ENCODE measurements around the gene GPRIN1. TPM values are rescaled to one million over a fixed set of nuclear protein-coding genes. Genes with fewer than 3 reads are reported as not detected.

GPRIN1 gene
- polyA plus RNA-seq, 1 of the 3 experiments (the other 2 are of a cell fraction) = 6.6 TPM

DNA sequence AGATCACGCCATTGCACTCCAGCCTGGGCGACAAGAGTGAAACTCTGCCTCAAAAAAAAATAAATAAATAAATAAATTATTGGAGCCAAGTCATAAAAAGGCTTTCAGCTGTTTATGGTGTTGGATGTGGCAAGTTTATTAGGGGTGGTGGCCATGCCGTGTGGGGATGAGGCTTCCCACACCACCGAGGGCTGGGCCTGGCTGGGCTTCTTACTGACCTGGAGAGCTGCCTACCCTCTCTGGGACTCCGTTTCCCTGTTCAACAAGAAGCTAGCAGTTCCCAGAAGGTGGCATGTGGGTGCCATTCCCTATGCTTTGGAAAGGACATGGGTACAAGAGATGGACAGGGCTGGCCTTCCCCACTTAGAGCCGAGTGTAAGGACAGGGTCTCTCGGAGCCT, 22.6 kb downstream of the GPRIN1 start:
- Histone ChIP-seq H3F3A (replicated peaks; ENCODE audit: insufficient read depth) (no peaks in the 10 kb centered on the region), H3K4me2 (no peak overlapping the region), H3K27me3 (ENCODE audit: insufficient read depth) (no peaks in the 10 kb centered on the region), H3K4me3 (ENCODE audit: low read depth in 2 of 2, low read length in 1 of 2) (no peak overlapping the region), H3K9ac (no peak overlapping the region), H4K20me1 (ENCODE audit: insufficient read depth) (no peaks in the 10 kb centered on the region), H3K9me2 (no peaks in the 10 kb centered on the region), H2AFZ (ENCODE audit: low read depth) (no peak overlapping the region), H3K36me3 (replicated peaks in 1 of 2; ENCODE audit: control insufficient read depth in 1 of 2, insufficient read depth in 2 of 2, low read length in 1 of 2) (no peaks in the 10 kb centered on the region), H3K27ac (ENCODE audit: low read depth in 2 of 2, low read length in 1 of 2) (no peak overlapping the region), H3K4me1 (ENCODE audit: control insufficient read depth in 1 of 2, insufficient read depth in 2 of 2, low read depth in 1 of 2, low read length in 1 of 2) (no peaks in the 10 kb centered on the region), H3K9me3 (no peaks in the 10 kb centered on the region), H3K79me2 (ENCODE audit: insufficient read depth) (no peaks in the 10 kb centered on the region)
- CTCF ChIA-PET = interaction anchor here (1.1 to 1.5 kb wide), 3 partner anchors 14 to 139 kb away, joined by 3 to 7 read pairs (median 3); partner anchors contain the start of gene FAF2
- TF ChIP-seq EZH2phosphoT487 (IDR thresholded peaks at IDR 0.05; ENCODE audit: borderline replicate concordance, low read depth) (no peak), MEF2A (IDR thresholded peaks at IDR 0.05; ENCODE audit: borderline replicate concordance, low read depth) (no peak), RCOR1 (IDR thresholded peaks at IDR 0.05; ENCODE audit: low read length) (no peak), TEAD4 (IDR thresholded peaks at IDR 0.05; ENCODE audit: borderline replicate concordance, insufficient read depth) (no peak), GABPA (IDR thresholded peaks at IDR 0.05; ENCODE audit: low read depth) (no peak), EP300 (IDR thresholded peaks at IDR 0.05; ENCODE audit: borderline replicate concordance in 1 of 2, low read depth in 1 of 2, low read length in 1 of 2) (no peak)
- TF ChIP-seq, protein P1, sequence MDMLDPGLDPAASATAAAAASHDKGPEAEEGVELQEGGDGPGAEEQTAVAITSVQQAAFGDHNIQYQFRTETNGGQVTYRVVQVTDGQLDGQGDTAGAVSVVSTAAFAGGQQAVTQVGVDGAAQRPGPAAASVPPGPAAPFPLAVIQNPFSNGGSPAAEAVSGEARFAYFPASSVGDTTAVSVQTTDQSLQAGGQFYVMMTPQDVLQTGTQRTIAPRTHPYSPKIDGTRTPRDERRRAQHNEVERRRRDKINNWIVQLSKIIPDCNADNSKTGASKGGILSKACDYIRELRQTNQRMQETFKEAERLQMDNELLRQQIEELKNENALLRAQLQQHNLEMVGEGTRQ (IDR thresholded peaks at IDR 0.05; ENCODE audit: borderline replicate concordance, low read depth, low read length) = no peak
- TF ChIP-seq, protein P2, sequence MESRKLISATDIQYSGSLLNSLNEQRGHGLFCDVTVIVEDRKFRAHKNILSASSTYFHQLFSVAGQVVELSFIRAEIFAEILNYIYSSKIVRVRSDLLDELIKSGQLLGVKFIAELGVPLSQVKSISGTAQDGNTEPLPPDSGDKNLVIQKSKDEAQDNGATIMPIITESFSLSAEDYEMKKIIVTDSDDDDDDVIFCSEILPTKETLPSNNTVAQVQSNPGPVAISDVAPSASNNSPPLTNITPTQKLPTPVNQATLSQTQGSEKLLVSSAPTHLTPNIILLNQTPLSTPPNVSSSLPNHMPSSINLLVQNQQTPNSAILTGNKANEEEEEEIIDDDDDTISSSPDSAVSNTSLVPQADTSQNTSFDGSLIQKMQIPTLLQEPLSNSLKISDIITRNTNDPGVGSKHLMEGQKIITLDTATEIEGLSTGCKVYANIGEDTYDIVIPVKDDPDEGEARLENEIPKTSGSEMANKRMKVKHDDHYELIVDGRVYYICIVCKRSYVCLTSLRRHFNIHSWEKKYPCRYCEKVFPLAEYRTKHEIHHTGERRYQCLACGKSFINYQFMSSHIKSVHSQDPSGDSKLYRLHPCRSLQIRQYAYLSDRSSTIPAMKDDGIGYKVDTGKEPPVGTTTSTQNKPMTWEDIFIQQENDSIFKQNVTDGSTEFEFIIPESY (IDR thresholded peaks at IDR 0.05; ENCODE audit: borderline replicate concordance, low read depth) = no peak
- TF ChIP-seq, protein P3, sequence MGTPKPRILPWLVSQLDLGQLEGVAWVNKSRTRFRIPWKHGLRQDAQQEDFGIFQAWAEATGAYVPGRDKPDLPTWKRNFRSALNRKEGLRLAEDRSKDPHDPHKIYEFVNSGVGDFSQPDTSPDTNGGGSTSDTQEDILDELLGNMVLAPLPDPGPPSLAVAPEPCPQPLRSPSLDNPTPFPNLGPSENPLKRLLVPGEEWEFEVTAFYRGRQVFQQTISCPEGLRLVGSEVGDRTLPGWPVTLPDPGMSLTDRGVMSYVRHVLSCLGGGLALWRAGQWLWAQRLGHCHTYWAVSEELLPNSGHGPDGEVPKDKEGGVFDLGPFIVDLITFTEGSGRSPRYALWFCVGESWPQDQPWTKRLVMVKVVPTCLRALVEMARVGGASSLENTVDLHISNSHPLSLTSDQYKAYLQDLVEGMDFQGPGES (IDR thresholded peaks at IDR 0.05; ENCODE audit: low read depth, low read length) = no peak
- DNase-seq = no peak
- WGBS (ENCODE audit: low lambda C conversion rate) = 74% methylated on average over 6 of the region's 7 CpGs
- POLR2A ChIA-PET = no interaction called here

DNA sequence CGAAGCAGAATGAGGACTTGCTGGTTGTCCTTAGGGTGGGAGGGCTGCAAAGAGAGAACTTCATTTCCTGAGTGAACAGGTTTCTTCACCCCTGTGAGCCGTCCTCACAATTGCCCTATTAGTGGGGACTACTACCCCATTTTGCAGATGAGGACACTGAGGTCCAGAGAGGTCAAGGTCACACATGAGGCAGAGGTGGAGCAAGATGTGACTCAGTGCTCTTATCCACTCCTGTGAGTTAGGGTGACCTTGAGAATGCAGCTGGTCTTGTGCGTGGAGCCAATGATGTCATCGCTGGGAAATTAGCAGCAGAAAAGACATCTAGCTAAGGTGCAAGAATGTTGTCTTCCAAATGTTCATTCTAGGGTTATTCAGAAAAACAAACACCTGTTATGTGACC, 26.9 kb downstream of the GPRIN1 start:
- ChIA-PET POLR2A (no interaction called here), CTCF (interaction anchor here (0.7 to 4.0 kb wide), 3 partner anchors 10 to 166 kb away, joined by 3 to 16 read pairs (median 4); no protein-coding TSS in a partner anchor)
- H3K4me1 ChIP-seq (ENCODE audit: control insufficient read depth in 1 of 2, insufficient read depth in 2 of 2, low read depth in 1 of 2, low read length in 1 of 2) = no peaks in the 10 kb centered on the region
- no peaks in the 10 kb centered on the region for H3F3A ChIP-seq (replicated peaks; ENCODE audit: insufficient read depth)
- H3K9ac ChIP-seq = no peak overlapping the region
- H3K27ac ChIP-seq (ENCODE audit: low read depth in 2 of 2, low read length in 1 of 2) = no peak overlapping the region
- H3K4me2 ChIP-seq = no peak overlapping the region
- no peaks in the 10 kb centered on the region for H3K79me2 ChIP-seq (ENCODE audit: insufficient read depth)
- H3K9me2 ChIP-seq = no peaks in the 10 kb centered on the region
- WGBS (ENCODE audit: low lambda C conversion rate) = 76% methylated on average over 4 of the region's 4 CpGs
- H3K9me3 ChIP-seq = no peaks in the 10 kb centered on the region
- no peak for DNase-seq
- no peaks in the 10 kb centered on the region for H3K36me3 ChIP-seq (replicated peaks in 1 of 2; ENCODE audit: control insufficient read depth in 1 of 2, insufficient read depth in 2 of 2, low read length in 1 of 2)
- no peaks in the 10 kb centered on the region for H4K20me1 ChIP-seq (ENCODE audit: insufficient read depth)
- no peak overlapping the region for H2AFZ ChIP-seq (ENCODE audit: low read depth)
- H3K4me3 ChIP-seq (ENCODE audit: low read depth in 2 of 2, low read length in 1 of 2) = no peak overlapping the region
- no peaks in the 10 kb centered on the region for H3K27me3 ChIP-seq (ENCODE audit: insufficient read depth)
- TF ChIP-seq YY1 (IDR thresholded peaks at IDR 0.05; ENCODE audit: low read depth) (no peak), FOSL2 (IDR thresholded peaks at IDR 0.05; ENCODE audit: borderline replicate concordance, low read depth) (no peak), TEAD4 (IDR thresholded peaks at IDR 0.05; ENCODE audit: borderline replicate concordance, insufficient read depth) (no peak), RFX5 (IDR thresholded peaks at IDR 0.05; ENCODE audit: low read length) (no peak), FOXJ3 (CRISPR knock-in tag; IDR thresholded peaks at IDR 0.05) (no peak), RAD21 (IDR thresholded peaks at IDR 0.05; ENCODE audit: low read length) (no peak), MXI1 (IDR thresholded peaks at IDR 0.05; ENCODE audit: low read depth, low read length) (no peak), CHD2 (IDR thresholded peaks at IDR 0.05; ENCODE audit: low read length, partially characterized antibody) (no peak), RCOR1 (IDR thresholded peaks at IDR 0.05; ENCODE audit: low read length) (no peak)
- TF ChIP-seq, protein P4, sequence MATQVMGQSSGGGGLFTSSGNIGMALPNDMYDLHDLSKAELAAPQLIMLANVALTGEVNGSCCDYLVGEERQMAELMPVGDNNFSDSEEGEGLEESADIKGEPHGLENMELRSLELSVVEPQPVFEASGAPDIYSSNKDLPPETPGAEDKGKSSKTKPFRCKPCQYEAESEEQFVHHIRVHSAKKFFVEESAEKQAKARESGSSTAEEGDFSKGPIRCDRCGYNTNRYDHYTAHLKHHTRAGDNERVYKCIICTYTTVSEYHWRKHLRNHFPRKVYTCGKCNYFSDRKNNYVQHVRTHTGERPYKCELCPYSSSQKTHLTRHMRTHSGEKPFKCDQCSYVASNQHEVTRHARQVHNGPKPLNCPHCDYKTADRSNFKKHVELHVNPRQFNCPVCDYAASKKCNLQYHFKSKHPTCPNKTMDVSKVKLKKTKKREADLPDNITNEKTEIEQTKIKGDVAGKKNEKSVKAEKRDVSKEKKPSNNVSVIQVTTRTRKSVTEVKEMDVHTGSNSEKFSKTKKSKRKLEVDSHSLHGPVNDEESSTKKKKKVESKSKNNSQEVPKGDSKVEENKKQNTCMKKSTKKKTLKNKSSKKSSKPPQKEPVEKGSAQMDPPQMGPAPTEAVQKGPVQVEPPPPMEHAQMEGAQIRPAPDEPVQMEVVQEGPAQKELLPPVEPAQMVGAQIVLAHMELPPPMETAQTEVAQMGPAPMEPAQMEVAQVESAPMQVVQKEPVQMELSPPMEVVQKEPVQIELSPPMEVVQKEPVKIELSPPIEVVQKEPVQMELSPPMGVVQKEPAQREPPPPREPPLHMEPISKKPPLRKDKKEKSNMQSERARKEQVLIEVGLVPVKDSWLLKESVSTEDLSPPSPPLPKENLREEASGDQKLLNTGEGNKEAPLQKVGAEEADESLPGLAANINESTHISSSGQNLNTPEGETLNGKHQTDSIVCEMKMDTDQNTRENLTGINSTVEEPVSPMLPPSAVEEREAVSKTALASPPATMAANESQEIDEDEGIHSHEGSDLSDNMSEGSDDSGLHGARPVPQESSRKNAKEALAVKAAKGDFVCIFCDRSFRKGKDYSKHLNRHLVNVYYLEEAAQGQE (IDR thresholded peaks at IDR 0.05; ENCODE audit: low read depth, low read length) = no peak
- TF ChIP-seq, protein P5, sequence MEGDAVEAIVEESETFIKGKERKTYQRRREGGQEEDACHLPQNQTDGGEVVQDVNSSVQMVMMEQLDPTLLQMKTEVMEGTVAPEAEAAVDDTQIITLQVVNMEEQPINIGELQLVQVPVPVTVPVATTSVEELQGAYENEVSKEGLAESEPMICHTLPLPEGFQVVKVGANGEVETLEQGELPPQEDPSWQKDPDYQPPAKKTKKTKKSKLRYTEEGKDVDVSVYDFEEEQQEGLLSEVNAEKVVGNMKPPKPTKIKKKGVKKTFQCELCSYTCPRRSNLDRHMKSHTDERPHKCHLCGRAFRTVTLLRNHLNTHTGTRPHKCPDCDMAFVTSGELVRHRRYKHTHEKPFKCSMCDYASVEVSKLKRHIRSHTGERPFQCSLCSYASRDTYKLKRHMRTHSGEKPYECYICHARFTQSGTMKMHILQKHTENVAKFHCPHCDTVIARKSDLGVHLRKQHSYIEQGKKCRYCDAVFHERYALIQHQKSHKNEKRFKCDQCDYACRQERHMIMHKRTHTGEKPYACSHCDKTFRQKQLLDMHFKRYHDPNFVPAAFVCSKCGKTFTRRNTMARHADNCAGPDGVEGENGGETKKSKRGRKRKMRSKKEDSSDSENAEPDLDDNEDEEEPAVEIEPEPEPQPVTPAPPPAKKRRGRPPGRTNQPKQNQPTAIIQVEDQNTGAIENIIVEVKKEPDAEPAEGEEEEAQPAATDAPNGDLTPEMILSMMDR (IDR thresholded peaks at IDR 0.05) = no peak
